Occipital lobe (tissue), 2 donors: ENCODE data around the gene GNB1L. TPM values are rescaled to one million over a fixed set of nuclear protein-coding genes. Genes with fewer than 3 reads are reported as not detected.

Source experiments
- DNase-seq: peaks from one replicate; lab custom pipeline; 2025; lab: John Stamatoyannopoulos, UW
- total RNA-seq: library from RNA; depleted of rRNA; stranded (reverse); fragments of >200 nt; gene quantifications from one replicate; pipeline ENCODE4 v1.2.3, GENCODE V29; 2014

GNB1L gene
- total RNA-seq, 1 donor from 2014 or later: 2.7 TPM

- DNase-seq: no peak
Observed at GRCh38 chr22:19876314-19876940, 21.8 kb upstream of the GNB1L start.

DNA sequence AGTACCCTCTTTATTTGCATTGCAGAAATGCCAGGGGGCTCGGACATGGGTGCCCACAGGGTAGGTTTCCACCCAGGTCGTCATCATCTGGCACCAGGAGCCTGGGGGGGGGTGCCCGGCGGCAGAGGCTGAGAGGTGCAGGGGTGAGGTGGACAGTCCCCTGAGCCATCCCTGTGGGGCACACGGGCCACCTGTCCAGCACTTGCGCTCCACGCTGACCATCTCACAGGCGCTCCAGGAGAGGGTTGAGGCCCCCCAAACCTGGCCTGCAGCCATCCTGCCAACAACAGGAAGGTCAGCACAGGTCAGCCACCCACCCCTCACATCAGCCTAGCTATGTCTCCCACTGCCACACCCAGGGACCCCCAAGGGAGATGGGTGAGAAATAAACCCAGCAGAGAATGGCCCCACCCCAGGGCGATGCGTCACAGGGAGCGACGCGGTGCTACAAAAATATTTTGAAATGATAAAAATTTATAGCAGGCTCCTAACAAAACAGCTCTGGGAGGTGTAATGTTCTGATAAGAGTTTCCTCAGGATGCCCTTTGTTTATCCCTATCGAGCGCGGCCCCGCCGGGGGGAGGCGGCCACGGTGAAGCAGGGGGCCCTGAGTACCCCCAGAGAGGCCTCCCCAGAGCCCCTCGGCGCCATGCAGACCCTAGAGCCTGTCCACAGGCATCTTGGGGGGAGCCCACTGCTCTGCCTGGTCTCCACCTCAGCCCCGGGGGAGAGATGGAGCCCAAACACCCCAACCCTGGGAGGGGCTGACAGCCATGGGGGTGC, 21.0 kb upstream of the GNB1L start:
- DNase-seq: no peak

DNA sequence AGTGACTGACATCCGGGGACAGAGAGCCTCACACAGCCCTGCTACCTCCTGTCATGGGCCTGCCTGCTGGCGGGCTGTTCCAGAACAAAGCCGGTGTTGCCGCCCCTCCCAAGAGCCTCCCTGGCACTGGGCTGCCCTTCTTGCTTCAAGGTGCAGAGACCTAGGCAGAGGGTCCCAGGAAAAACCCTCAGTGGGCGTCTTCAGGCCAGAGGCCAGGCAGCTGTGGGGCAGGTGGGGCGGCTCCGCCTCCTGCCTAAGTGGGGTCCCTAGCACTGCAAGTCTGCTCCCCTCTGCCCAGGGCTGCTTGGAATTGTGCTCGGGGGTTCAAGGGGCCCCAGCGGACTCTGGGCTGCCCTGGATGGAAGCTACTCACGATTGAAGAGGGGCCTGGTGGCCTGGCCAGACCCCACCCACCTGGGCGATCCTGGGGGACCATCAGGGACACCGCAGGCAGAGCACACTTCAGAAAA, 20.4 kb upstream of the GNB1L start:
- DNase-seq: no peak

- no peak for DNase-seq
Observed at GRCh38 chr22:19874307-19875060, 19.8 kb upstream of the GNB1L start.

GRCh38 chr22:19873960-19874306, 19.3 kb upstream of the GNB1L start:
- no peak for DNase-seq

DNA sequence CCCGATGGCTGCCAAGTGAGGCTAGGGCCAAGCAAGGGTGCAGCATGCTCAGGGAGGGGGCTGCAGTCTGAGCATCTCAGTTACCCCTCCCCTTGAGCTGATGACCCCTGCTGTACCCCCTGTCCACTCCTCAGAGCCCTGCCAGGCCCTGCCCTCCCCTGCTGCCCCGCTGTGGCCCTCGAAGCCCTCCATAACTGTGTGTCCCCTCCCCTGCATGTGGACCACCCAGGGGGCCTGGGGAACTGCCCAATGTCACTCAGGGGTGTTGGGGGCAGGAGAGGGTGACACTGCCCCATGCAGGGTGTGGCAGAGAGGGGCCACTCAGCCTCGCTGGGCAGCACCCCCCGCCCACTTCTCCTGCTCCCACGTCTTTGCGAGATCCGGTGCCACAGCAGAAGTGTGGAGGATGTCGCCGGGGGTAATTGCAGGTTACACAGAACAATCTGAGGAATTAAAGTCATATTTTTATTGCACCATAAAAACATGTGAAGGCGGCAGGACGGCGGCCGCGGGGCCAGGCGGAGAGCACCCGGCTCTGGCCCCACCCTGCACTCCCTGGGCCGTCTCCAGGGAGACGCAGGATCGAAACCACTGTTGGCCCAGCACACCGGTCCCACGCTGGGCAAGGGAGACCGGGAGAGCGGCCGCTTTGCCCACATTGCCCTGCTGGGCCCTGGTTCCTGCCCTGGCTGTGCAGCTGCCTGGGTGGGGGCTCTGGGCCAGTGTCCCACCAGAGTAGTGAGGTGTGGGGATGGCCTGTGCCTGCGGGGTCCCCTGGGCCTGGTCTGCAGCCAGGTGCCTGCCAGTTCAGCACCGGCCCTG, 18.7 kb upstream of the GNB1L start:
- DNase-seq: no peak

- no peak for DNase-seq
Observed at GRCh38 chr22:19872779-19873137, 18.1 kb upstream of the GNB1L start.

DNA sequence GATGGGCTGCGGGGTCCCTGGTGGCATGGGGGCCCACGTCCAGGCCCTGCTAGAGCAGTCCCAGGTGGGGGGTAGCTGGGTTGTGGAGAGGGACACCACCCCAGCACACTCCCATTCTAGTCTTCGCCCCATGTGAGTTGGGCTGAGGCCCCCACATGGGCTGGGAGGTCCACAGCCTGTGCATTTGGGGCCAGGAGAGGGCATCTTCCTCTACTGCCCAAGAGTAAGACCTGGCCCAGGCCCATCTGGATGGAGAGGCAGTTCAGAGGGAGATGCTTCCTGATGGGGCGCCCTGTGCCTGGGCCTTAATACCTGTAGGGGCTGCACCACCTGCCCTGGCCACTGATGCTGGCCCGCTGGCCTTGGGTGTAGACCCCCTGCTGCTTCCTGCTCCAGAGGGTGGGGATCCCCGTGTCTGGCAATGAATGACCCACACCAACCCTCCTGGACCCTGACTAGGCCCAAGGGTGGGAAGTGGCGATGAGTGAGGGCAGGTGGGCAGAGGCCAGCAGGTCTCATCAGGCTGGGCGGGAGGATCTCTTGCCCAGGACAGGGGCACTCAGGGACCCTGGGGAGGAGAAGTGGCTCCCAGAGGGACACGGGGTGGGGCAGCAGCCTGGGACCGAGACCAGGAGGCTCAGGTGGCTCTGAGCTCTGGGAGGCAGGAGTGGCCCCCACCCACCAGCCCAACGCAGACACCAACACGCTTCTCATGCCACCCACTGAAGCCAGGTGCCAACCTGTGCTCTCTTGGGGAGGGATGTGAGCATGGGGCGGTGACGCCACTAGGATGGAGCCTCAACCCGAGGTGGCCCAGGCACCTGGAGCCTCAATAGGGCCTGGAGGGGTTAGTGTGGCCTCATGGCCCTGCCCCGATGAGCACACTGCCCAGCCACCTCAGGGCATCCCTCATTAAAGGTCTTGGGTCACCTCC, 17.4 kb upstream of the GNB1L start:
- no peak for DNase-seq

DNA sequence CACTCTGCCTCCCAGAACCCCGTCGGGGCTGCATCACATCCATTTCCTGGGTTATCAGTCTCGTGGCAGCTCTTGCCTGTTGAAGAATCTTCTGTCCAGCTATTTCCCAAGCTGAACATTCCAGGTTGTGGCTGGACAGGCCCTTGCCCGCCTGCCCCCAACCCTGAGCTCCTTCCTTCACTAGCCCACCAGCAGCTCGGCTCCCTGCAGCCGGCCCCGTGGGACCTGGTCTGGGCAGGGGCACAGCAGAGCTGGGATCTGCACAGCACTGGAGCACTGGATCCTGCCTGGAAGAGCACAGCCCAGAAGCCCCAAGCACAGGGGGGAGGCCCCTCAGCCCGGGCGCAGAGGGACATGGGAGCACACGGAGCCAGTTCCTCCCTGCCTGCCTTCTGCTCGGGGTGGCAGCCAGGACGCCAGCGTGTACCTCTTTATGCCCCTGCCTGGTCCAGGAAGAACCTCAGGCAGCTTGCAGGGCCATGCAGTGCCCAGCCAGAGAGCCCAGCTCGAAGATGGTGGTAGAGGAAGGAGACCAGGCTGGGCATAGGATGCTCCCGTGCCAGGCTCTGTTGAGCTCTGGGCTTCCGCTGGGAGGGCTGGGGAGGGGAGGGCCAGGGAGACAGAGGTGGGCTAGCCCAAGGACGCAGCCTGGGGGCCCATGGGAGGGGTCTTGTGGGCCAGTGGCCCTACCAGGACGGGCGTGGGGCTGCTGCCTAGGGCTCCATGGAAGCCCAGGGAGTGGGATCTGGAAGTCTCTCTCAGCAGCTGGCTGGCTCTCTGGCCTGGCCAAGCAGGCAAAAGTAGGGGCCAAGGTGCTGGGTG, 16.6 kb upstream of the GNB1L start:
- DNase-seq: no peak

- no peak for DNase-seq
Observed at GRCh38 chr22:19870153-19871022, 15.7 kb upstream of the GNB1L start.

- DNase-seq: no peak
Observed at GRCh38 chr22:19869497-19870152, 15.0 kb upstream of the GNB1L start.

DNA sequence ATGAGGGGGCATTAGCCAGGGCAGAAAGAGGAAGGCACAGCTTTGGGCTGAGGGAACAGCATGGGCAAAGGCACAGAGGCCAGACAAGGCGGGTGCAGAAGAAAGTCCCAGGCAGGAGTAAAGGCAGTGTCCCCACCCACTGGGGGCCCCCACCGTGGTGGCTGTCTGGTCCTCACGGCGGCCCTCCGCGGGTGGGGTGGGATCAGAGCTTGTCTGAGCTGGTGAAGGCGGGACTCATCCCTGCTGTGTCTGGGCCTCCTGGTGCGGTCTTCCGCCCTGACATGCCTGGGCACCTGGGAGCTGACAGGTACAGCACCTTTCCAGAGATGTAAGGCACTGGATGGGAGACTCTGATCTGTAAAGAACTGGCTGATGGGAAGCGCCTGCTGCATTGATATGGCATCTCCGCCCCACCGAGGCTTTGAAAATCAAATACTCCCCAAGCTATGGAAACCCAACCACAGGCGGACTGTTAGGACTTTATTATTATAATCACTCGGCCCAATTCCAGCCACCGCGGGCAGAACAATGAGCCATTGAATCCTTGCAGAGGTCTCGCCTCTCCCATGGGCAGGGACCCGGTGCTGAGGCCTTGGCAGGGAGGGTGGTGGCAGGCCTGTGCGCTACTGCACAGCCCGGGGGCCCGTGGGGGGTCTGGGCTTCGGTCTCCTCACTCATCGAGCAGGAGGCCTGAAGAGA, 14.2 kb upstream of the GNB1L start:
- no peak for DNase-seq

DNA sequence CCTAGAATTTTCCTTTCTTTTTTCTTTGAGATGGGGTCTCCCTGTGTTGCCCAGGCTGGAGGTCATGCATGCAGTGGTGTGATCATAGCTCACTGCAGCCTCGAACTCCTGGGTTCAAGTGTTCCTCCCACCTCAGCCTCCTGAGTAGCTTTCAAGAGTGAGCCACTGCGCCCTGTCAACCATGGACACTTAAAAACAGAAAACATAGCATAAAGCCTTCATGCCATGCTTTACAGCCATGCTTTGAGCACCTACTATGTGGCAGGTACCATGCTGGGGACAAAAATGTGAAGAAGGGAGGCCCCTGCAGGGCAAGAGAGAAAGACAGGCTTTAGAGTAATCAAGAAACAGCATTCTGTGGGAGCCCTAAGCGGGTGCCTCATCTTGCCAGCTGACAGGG, 13.7 kb upstream of the GNB1L start:
- no peak for DNase-seq

- DNase-seq: no peak
Observed at GRCh38 chr22:19867617-19868016, 12.9 kb upstream of the GNB1L start.

GRCh38 chr22:19866665-19867009, 12.0 kb upstream of the GNB1L start:
- no peak for DNase-seq

- no peak for DNase-seq
Observed at GRCh38 chr22:19865141-19865829, 10.6 kb upstream of the GNB1L start.

DNA sequence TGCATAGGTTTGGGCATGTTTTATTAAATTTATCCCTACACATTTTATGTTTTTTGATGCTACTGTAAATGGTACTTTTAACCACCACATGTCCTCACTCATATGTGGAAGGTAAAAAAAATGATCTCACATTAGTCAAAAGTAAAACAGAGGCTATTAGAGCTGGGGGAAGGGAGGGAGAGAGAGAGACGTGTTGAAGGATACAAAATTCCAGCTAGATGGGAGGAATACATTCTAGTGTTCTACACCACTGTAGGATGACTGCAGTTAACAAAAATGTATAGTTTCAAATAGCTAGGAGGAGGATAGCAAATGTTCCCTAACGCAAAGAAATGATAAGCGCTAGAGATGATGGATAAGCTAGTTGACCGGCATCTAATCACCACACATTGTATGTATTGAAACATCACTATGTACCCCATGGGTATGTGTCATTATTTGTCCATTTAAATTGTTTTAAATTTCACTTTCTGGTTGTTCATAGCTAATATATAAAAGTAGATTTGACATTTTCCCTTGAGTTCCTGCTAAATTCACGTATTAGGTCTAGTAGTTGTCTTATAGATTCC, 9.9 kb upstream of the GNB1L start:
- no peak for DNase-seq
